Hepatocyte (in vitro differentiated cells): ENCODE data around the gene DENND5B.

Experiments used
- EZH2 ChIP-seq: fragments of 200-600 bp; sonication (generic); IDR thresholded peaks from 2 replicates; pipeline ENCODE4 v1.6.1; 2016; ENCODE audit warnings: antibody characterized with exemption, mild to moderate bottlenecking, borderline replicate concordance
- TF ChIP-seq, protein P1 (sequence below): fragments of 200-600 bp; sonication (generic); IDR thresholded peaks from 2 replicates; pipeline ENCODE4 v1.5.1; 2016; ENCODE audit warnings: antibody characterized with exemption, mild to moderate bottlenecking; ENCODE audit not compliant: poor library complexity

- TF ChIP-seq, protein P1, sequence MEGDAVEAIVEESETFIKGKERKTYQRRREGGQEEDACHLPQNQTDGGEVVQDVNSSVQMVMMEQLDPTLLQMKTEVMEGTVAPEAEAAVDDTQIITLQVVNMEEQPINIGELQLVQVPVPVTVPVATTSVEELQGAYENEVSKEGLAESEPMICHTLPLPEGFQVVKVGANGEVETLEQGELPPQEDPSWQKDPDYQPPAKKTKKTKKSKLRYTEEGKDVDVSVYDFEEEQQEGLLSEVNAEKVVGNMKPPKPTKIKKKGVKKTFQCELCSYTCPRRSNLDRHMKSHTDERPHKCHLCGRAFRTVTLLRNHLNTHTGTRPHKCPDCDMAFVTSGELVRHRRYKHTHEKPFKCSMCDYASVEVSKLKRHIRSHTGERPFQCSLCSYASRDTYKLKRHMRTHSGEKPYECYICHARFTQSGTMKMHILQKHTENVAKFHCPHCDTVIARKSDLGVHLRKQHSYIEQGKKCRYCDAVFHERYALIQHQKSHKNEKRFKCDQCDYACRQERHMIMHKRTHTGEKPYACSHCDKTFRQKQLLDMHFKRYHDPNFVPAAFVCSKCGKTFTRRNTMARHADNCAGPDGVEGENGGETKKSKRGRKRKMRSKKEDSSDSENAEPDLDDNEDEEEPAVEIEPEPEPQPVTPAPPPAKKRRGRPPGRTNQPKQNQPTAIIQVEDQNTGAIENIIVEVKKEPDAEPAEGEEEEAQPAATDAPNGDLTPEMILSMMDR, result no peak
- no peak for TF ChIP-seq EZH2
These were observed 62.8 kb downstream of the DENND5B start for GRCh38 chr12:31528095-31528494.
